ENCODE data around the gene C22orf15.

The C22orf15 gene

GRCh38 chr22:23775779-23776375 lies 13.1 kb downstream of the C22orf15 start:
- Mint-ChIP-seq H3K27ac (peak overlapping the region; percentile 7), H3K4me3 (no peak overlapping the region), H3K4me1 (peaks cover 41% of the 10 kb centered on the region), H3K36me3 (no peaks in the 10 kb centered on the region), H3K9me3 (no peaks in the 10 kb centered on the region), H3K27me3 (no peaks in the 10 kb centered on the region)
- no peak for ATAC-seq

GRCh38 chr22:23777776-23778576 lies 15.2 kb downstream of the C22orf15 start:
- Mint-ChIP-seq H3K27ac (no peak overlapping the region), H3K4me3 (no peak overlapping the region), H3K4me1 (peaks cover 22% of the 10 kb centered on the region), H3K9me3 (no peaks in the 10 kb centered on the region), H3K36me3 (no peaks in the 10 kb centered on the region), H3K27me3 (no peaks in the 10 kb centered on the region)
- ATAC-seq = no peak

GRCh38 chr22:23778577-23778900 lies 15.7 kb downstream of the C22orf15 start:
- no peak for ATAC-seq
- H3K27ac Mint-ChIP-seq = no peak overlapping the region
- H3K9me3 Mint-ChIP-seq = no peaks in the 10 kb centered on the region
- no peaks in the 10 kb centered on the region for H3K36me3 Mint-ChIP-seq
- no peaks in the 10 kb centered on the region for H3K27me3 Mint-ChIP-seq
- no peak overlapping the region for H3K4me3 Mint-ChIP-seq
- H3K4me1 Mint-ChIP-seq = peaks cover 16% of the 10 kb centered on the region

- Mint-ChIP-seq H3K27me3 (no peaks in the 10 kb centered on the region), H3K4me3 (no peak overlapping the region), H3K36me3 (no peaks in the 10 kb centered on the region), H3K9me3 (no peaks in the 10 kb centered on the region), H3K27ac (no peak overlapping the region), H3K4me1 (peaks cover 14% of the 10 kb centered on the region)
- ATAC-seq = no peak
Measured at GRCh38 chr22:23779083-23779482, 16.3 kb downstream of the C22orf15 start.

GRCh38 chr22:23779731-23780130 lies 16.9 kb downstream of the C22orf15 start:
- Mint-ChIP-seq H3K4me3 (no peak overlapping the region), H3K27me3 (no peaks in the 10 kb centered on the region), H3K9me3 (no peaks in the 10 kb centered on the region), H3K27ac (no peak overlapping the region), H3K36me3 (no peaks in the 10 kb centered on the region), H3K4me1 (peaks cover 7% of the 10 kb centered on the region)
- no peak for ATAC-seq

GRCh38 chr22:23780146-23780748 lies 17.5 kb downstream of the C22orf15 start:
- no peaks in the 10 kb centered on the region for H3K27me3 Mint-ChIP-seq
- no peaks in the 10 kb centered on the region for H3K36me3 Mint-ChIP-seq
- no peak for ATAC-seq
- no peak overlapping the region for H3K27ac Mint-ChIP-seq
- H3K4me3 Mint-ChIP-seq = no peak overlapping the region
- no peaks in the 10 kb centered on the region for H3K9me3 Mint-ChIP-seq
- peaks cover 5% of the 10 kb centered on the region for H3K4me1 Mint-ChIP-seq

- ATAC-seq = no peak
- H3K4me1 Mint-ChIP-seq = peaks cover 5% of the 10 kb centered on the region
- H3K27ac Mint-ChIP-seq = no peak overlapping the region
Measured at GRCh38 chr22:23781065-23781464, 18.3 kb downstream of the C22orf15 start.

GRCh38 chr22:23781511-23782183 lies 18.9 kb downstream of the C22orf15 start:
- no peak for ATAC-seq
- Mint-ChIP-seq H3K4me3 (no peak overlapping the region), H3K4me1 (peaks cover 10% of the 10 kb centered on the region), H3K27me3 (no peaks in the 10 kb centered on the region), H3K27ac (no peak overlapping the region), H3K9me3 (no peaks in the 10 kb centered on the region), H3K36me3 (no peaks in the 10 kb centered on the region)

More at GRCh38 chr22:23781065-23781464, 18.3 kb downstream of the C22orf15 start:
- Mint-ChIP-seq H3K27me3 (no peaks in the 10 kb centered on the region), H3K36me3 (no peaks in the 10 kb centered on the region), H3K4me3 (no peak overlapping the region), H3K9me3 (no peaks in the 10 kb centered on the region)

- H3K4me1 Mint-ChIP-seq = peaks cover 12% of the 10 kb centered on the region
- H3K27ac Mint-ChIP-seq = peak overlapping the region; percentile 40
- no peak for ATAC-seq
- no peak overlapping the region for H3K4me3 Mint-ChIP-seq
- no peaks in the 10 kb centered on the region for H3K27me3 Mint-ChIP-seq
- H3K36me3 Mint-ChIP-seq = no peaks in the 10 kb centered on the region
- no peaks in the 10 kb centered on the region for H3K9me3 Mint-ChIP-seq
Measured at GRCh38 chr22:23782252-23782651, 19.5 kb downstream of the C22orf15 start.

- ATAC-seq = no peak
- peak overlapping the region; percentile 40 for H3K27ac Mint-ChIP-seq
- no peaks in the 10 kb centered on the region for H3K36me3 Mint-ChIP-seq
- H3K4me1 Mint-ChIP-seq = peaks cover 12% of the 10 kb centered on the region
- no peaks in the 10 kb centered on the region for H3K9me3 Mint-ChIP-seq
- H3K27me3 Mint-ChIP-seq = no peaks in the 10 kb centered on the region
- H3K4me3 Mint-ChIP-seq = no peak overlapping the region
Measured at GRCh38 chr22:23782703-23783102, 19.9 kb downstream of the C22orf15 start.

GRCh38 chr22:23783265-23784150 lies 20.7 kb downstream of the C22orf15 start:
- H3K9me3 Mint-ChIP-seq = no peaks in the 10 kb centered on the region
- no peaks in the 10 kb centered on the region for H3K27me3 Mint-ChIP-seq
- H3K36me3 Mint-ChIP-seq = no peaks in the 10 kb centered on the region
- no peak overlapping the region for H3K4me3 Mint-ChIP-seq
- H3K4me1 Mint-ChIP-seq = peaks cover 16% of the 10 kb centered on the region
- ATAC-seq = no peak
- no peak overlapping the region for H3K27ac Mint-ChIP-seq

GRCh38 chr22:23784215-23784732 lies 21.5 kb downstream of the C22orf15 start:
- no peak overlapping the region for H3K27ac Mint-ChIP-seq
- H3K9me3 Mint-ChIP-seq = no peaks in the 10 kb centered on the region
- peaks cover 24% of the 10 kb centered on the region for H3K4me1 Mint-ChIP-seq
- no peak overlapping the region for H3K4me3 Mint-ChIP-seq
- ATAC-seq = no peak
- no peaks in the 10 kb centered on the region for H3K36me3 Mint-ChIP-seq
- no peaks in the 10 kb centered on the region for H3K27me3 Mint-ChIP-seq

GRCh38 chr22:23786261-23786710 lies 23.5 kb downstream of the C22orf15 start:
- ATAC-seq = no peak
- H3K27ac Mint-ChIP-seq = peak overlapping the region; percentile 86
- H3K36me3 Mint-ChIP-seq = peaks cover 8% of the 10 kb centered on the region
- H3K4me1 Mint-ChIP-seq = peaks cover 28% of the 10 kb centered on the region
- no peaks in the 10 kb centered on the region for H3K27me3 Mint-ChIP-seq
- no peaks in the 10 kb centered on the region for H3K9me3 Mint-ChIP-seq
- H3K4me3 Mint-ChIP-seq = peak overlapping the region; percentile 87

- H3K27me3 Mint-ChIP-seq = no peaks in the 10 kb centered on the region
- no peaks in the 10 kb centered on the region for H3K9me3 Mint-ChIP-seq
- H3K4me3 Mint-ChIP-seq = peak within 1 kb of the TSS; percentile 87
- H3K27ac Mint-ChIP-seq = peak within 1 kb of the TSS; percentile 86
- H3K36me3 Mint-ChIP-seq = peaks cover 10% of the 10 kb centered on the region
- peak; percentile 91 for ATAC-seq
- peaks cover 28% of the 10 kb centered on the region for H3K4me1 Mint-ChIP-seq
Measured at GRCh38 chr22:23786752-23787599, 24.2 kb downstream of the C22orf15 start, which contains the start of gene SMARCB1. SMARCB1 (plus strand) TSS chr22:23786966; CDS start chr22:23787170, 204 bp downstream.
